Umbilical cord (tissue), 2 donors: ENCODE results near the gene CAMK2B. TPM values are rescaled to one million over a fixed set of nuclear protein-coding genes. Genes with fewer than 3 reads are reported as not detected.
A peak's percentile ranks its signal among the peaks of the same experiment; 100 is the strongest.

ENCODE experiments used
- DNase-seq: peaks from one replicate; pipeline ENCODE4 v3.0.0-alpha.2; 2015; ENCODE audit warnings: low spot score
- total RNA-seq: library from RNA; depleted of rRNA; stranded (reverse); fragments of >200 nt; gene quantifications from one replicate; pipeline ENCODE4 v1.2.3, GENCODE V29; 2014; ENCODE audit warnings: low replicate concordance; ENCODE audit not compliant: insufficient read depth

CAMK2B gene
- total RNA-seq, 1 donor from 2014 or later = not detected

GRCh38 chr7:44275957-44276570 is 49.3 kb downstream of the CAMK2B start:
- DNase-seq = peak; percentile 64

GRCh38 chr7:44275146-44275545 is 50.2 kb downstream of the CAMK2B start:
- DNase-seq = no peak

GRCh38 chr7:44274623-44274975 is 50.8 kb downstream of the CAMK2B start:
- DNase-seq = no peak

- no peak for DNase-seq
Observed at GRCh38 chr7:44273681-44274622, 51.4 kb downstream of the CAMK2B start.

GRCh38 chr7:44272981-44273380 is 52.4 kb downstream of the CAMK2B start:
- DNase-seq = no peak

GRCh38 chr7:44272456-44272855 is 52.9 kb downstream of the CAMK2B start:
- no peak for DNase-seq

- DNase-seq = no peak
Observed at GRCh38 chr7:44269943-44270493, 55.4 kb downstream of the CAMK2B start.

- no peak for DNase-seq
Observed at GRCh38 chr7:44269417-44269816, 56.0 kb downstream of the CAMK2B start.

GRCh38 chr7:44268671-44269070 is 56.7 kb downstream of the CAMK2B start:
- no peak for DNase-seq

- peak; percentile 68 for DNase-seq
Observed at GRCh38 chr7:44267719-44268421, 57.5 kb downstream of the CAMK2B start.

- no peak for DNase-seq
Observed at GRCh38 chr7:44267178-44267577, 58.2 kb downstream of the CAMK2B start.

- DNase-seq = no peak
Observed at GRCh38 chr7:44266526-44266925, 58.9 kb downstream of the CAMK2B start.

- DNase-seq = no peak
Observed at GRCh38 chr7:44265728-44266127, 59.7 kb downstream of the CAMK2B start.

- DNase-seq = no peak
Observed at GRCh38 chr7:44264221-44264931, 61.0 kb downstream of the CAMK2B start.

- peak; percentile 82 for DNase-seq
Observed at GRCh38 chr7:44263326-44264082, 61.9 kb downstream of the CAMK2B start.

GRCh38 chr7:44262031-44262430 is 63.4 kb downstream of the CAMK2B start:
- DNase-seq = no peak

GRCh38 chr7:44261240-44261639 is 64.2 kb downstream of the CAMK2B start:
- DNase-seq = no peak

- peak; percentile 80 for DNase-seq
Observed at GRCh38 chr7:44259547-44260457, 65.6 kb downstream of the CAMK2B start.

- DNase-seq = no peak
Observed at GRCh38 chr7:44258865-44259546, 66.4 kb downstream of the CAMK2B start.
